Stimulated activated CD8-positive, alpha-beta memory T cell treated with anti-CD3 and anti-CD28 coated beads, Interleukin-15, amount 100 ng/mL, for 4 hours (primary cell): ENCODE results near the gene SPART.
"Not testable (repeated sequence)": the region's sequence is repeated elsewhere in the genome, so short reads cannot be mapped to it uniquely, and the experiment has no call there.

ENCODE experiments used
- DNase-seq, 2 donors: peaks; one replicate each; pipeline ENCODE4 v3.0.0-alpha.2; 2020; ENCODE audit warnings: low read depth in 2 of 2

Gene SPART

DNA sequence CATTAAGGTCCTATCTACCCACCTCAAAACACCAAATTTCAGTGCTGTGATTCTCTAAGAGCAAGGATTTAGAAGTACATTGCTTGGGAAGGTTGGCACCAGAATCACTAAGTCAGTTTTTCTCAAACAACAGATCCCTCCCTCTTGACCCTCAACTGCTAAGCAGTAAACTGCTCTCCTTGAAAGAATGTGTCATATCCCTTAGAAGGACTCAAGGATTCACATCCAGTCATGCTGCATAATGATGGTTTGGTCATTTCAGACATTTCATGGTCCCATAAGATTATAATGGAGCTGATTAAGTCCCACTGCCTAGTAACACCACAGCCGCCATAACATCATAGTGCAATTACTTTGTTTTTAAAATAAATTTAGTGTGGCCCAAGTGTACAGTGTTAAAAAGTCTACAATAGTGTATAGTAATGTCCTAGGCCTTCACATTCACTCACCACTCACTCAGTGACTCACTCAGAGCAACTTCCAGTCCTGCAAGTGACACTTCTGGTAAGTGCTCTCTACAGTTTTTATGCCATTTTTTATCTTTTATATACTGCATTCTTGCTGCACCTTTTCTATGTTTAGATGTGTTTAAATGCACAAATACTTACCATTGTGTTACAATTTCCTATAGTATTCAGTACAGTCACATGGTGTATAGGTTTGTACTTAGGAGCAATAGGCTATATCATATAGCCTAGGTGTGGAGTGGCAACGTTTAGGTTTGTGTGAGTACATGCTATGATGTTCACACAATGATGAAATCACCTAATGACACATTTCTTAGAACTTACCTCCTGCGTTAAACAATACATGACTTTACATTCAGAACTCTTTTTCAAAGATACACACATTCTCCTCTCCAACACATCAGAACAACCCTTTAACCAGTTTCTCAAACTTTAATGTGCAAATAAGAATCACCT, 32.9 kb downstream of the SPART start:
- no peak for DNase-seq

DNA sequence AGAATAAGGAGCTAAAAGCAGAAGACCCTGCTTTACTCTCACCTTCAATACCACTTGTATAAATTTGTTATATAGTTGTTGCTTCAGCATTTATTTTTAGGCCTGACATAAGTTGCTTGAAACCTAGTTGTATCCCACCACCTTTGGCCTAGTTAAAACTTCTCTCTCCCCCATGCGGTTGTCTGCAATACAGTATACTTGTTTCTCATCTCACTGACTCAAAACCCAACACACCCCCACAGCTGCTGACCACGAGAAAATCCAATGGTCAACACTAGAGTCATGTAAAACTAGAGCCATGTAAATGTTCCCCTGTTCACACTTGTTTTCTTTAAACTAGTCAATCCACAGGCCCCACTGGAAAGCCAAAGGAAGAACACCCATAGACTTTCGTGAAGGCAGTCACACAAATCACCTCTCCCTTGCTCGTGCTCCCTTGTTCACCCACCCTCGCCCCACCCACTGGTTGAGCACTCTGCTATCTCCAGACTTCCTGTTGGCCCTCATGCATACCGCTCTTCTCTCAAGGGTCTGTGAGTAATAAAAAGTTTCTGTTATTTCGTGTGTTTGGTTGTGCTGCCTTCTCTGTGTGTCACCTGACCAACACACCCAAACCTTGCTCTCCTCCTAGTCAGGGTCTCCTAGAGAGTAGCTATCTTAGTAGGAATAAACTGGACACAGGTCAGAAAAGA, 35.6 kb downstream of the SPART start:
- DNase-seq = no peak

DNA sequence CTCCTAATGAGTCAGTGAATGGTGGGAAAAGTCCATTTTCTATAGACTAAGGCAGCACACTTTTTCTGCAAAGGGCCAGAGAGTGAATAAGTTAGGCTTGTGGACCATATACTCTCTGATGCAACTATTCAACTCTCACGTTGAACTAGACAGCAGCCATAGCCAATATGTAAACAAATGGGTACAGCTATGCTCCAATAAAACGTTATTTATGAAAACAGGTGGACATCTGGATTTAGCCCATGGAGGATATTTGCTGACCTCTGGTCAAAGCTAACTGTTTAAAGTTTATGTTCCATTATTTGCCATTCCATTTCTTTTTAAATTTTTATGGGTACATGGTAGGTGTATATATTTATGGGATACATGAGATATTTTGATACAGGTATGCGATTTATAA, 43.9 kb downstream of the SPART start:
- no peak for DNase-seq

DNA sequence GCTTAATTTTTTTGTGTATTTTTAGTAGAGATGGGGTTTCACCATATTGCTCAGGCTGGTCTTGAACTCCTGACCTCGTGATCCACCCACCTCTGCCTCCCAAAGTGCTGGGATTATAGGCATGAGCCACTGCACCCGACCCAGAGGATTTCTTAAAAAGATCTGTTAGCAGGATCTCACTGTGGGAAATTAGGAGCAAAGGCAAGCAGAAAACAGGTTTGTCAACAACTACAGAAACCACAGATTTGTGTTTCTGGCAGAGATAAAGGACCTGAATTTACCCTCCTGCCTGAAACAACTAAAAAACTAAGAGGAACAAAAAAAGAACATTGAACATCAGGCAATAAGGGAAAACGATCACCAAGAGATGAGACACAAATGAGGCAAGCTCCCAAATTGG, 46.7 kb downstream of the SPART start:
- DNase-seq = not testable (repeated sequence)

DNA sequence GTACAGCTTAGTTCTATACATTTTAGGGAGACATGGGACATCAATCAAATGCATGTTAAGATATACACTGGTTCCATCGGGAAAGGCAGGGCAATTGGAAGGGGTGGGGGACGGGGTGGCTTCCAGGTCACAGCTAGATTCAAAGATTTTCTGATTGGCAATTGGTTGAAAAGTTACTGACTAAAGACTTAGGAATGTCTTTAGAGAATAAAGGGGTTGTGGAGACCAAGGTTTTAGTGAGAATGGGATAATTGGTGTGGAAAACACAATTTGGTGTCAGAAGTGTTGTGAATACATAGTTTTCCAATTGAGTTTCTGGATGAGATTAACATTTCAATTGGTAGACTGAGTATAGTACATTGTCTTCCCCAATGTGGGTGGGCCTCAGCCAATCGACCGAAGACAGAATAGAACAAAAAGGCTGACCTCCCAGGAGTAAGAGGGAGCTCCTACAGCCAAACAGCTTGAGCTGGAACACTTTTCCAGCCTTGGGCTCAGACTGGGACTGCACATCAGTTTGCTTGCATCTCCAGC, 47.6 kb downstream of the SPART start:
- no peak for DNase-seq

DNA sequence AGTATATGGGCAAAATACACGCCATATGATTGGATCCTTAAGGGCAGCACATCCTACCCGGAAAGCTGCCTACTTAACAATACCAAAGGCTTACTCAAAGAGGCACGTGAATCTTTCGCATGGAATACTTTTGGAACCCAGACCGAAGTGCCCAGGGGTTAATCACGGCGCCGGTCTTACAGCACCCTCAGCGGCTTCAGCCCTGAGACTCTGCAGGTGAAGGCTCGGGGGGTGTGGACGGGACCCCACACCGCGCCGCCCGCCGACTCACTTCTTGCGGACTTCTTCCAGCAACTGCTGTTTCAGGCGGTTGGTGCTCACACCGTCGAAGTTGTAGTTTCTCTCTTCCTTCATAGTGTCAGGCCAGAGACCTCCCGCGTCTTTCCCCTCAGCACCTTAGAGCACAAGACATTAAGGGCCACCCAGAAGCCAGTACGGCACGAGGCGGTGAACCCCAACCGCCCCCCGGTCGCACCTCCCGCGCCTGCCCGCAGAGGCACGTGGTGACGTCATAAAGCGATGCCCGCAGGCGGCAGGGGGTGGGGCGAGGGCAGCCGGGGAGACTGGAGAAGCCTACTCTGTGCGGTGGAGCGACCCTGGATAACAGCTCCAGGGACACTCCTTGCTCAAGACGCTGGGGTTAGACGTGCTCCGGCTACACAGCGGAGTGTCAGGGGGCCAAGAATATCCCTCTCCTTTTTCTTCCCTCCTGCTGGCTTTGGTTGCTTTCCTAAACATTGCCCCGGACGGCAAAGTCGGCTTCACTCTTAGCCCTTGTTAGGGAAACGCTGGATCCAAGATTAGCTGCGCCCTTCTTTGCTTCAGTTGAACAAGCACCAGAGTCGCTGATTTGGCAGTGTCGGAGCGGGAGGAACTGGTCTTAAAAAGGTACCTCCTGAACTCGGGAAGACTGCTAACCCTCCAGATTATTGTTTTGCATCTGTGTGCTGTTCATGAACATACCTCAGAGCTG, 48.5 kb downstream of the SPART start, which contains the start of gene CCDC169:
Gene CCDC169, minus strand, starts transcription at position 449 of the 973 bp plus-strand sequence. Its CDS starts 95 bp downstream, at position 354.
- peak; percentile 13 for DNase-seq

DNA sequence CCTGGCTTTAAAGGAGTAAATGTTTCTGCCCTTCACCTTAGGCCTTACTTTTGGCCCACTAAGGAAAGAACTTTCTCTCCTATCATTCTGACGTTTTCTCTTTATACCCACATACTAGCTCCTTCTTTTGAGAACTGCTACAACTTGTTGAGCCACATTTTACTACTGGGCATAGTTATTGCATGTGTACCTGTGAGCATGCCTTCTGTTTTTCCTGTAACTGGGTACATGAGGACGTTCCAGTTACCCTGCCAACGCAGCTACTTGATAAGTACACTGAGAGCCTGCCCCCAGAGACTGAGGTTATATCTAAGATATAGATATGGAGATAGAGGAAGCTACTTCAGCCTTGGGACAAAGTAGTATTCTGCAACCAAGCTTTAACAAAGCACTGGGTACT, 52.1 kb downstream of the SPART start:
- no peak for DNase-seq

DNA sequence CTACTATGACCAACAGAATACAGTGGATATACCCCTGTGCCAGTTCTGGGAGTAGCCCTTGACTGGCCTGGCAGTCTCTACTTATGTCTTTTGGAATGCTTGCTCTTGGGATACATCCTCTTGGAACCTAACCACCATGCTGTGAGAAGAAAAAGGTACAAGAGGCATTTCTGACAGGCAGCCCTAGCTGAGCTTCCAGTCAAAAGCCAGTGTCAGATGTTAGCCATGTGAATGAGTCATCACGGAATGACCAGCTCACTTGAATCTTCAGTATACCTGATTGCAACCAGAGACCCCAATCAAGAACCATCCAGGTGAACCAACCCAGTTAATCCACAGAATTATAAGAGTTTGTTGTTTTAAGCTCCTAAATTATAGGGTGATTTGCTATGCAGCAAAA, 52.7 kb downstream of the SPART start:
- DNase-seq = no peak

DNA sequence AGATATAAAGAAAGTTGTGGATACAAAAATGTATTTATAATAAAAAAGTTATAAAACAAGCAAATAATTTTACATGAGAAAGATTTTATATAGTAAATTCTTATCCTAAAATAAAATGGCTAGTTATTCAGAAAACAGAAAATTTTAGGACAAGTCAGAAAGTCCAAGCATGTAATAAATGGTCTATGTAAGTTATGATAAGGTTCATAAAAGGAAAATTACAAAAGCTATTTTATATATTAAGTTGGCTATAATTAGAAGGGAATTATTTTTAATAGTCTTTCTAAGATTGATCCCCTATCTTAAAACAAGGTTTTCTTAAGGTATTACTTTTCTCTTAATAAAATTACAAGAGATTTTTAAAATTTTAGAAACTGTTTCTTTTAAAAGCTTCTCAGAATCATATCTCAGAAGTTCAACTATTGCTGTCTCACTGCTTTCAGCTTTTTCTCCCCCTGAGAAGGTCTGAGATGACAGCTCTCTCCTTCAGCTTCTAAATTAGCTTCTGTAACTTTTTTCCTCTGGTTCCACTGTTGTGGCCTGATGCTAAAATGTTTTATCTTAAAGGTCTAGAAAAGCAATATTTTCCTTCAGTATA, 57.3 kb downstream of the SPART start:
- DNase-seq = no peak

DNA sequence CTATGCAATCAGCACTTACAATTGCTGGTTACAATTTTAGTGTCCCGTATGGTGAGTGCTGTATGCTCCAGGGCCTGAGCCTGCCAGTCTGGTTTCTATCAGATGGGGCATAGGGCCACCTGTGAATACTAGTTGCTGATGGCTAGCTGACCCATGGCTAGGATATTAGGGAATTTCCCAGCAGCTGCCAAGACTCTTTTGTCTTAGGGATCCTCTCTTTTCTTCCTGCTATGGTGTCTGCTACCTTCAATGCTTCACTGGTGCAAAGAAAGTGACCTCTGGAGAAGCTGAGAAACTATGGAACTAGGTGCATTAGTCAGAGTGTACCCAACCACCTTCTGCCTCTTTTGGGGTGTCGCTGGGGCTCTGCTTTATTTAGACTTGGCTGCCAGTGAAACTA, 60.2 kb downstream of the SPART start:
- no peak for DNase-seq

DNA sequence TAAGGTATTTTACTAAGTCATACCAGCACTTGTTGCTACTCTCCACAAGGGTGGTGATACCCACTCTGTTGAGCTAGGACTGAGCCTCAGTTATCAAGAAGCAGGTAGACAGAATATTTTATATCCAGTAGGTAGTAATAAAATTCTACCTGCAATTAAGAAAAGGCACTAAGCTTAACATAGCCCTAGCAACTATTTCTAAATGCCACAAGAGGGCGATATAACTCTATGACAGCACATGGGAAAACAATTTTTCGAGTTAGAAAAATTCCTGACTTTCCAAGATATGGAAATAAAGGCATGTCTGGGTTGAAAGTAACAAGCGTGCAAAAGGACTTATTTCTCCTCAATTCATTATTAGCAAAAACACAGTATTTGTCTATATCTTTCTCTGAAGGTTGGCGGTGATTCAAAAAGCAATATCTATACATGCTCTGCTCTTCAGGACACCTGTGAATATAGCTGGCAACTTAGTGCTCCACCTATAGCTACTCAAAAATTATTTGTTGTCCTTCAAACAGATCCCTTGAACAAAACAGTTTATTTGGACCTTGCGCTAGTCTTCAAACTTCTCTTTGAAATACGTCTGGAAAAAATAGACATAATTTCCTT, 63.3 kb downstream of the SPART start:
- no peak for DNase-seq

DNA sequence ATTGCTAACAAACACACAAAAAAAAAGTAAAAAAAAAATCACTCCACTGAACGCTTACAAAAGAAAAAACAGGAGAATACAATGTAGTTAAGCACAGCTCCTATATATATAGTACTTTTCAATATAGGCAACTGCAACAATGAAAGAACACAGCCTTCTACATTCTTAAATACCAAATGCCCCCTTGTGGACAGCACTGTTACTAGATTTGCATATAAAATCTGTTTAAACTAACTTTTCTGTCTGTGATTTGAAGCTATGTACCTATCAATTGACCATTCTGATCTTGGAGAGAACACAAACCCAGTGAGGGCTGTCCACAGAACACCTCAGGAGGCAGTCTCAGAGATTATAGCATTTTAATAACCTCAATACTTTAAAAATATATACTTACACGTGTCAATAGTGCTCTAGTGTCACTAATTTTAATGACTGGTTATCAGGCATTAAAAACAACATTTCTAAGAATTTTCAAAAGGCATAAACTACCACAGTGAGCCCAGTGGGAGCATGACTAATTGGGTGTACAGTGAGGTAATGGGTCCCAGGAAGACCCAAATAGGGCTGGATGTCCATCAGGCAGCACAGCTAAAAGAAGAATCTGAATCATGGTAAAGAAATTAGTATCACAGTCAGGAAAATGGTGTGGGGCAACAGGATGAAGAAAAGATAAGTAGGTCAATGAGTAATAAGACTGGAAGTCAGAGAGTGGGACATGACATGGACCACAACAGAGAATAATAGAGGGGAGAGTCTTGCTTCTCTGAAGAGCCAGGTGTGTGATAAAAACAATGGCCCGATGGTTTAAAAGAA, 70.8 kb downstream of the SPART start:
- no peak for DNase-seq

DNA sequence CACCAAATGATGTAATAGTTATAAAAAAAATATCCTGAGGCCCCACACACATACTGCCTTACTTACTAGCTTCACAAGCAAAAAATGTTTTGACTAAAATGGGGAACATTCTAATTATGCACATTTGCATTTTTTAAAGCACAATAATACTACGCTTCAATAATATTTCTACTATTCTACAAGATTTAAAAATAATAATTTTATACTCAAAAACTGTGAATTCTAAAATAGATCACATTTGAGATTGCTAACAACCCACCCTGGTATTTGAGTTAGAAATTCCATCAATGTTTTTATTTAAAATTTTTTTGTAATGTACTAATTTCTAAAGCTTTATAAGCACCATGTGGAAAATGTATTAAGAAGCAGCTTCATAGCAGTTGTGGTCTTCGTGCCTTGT, 72.8 kb downstream of the SPART start:
- no peak for DNase-seq

DNA sequence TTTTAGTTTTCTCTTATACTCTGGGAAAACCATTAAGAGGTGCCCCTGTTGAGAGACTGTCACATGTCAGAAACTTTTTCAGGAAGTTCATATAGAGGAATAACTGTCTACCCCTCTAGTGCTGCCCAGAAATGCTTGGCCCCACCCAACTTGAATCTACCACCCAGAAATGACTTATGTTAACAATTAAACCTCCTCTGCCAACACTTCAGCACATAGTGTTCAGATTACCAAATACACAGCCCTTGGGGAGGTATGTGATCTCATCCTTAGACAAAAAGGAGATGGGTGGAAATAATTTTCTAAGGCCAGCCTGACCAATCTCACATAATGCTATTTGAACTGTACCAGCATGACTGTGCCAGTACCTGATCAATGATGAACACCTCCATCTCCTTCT, 84.2 kb downstream of the SPART start:
- no peak for DNase-seq

DNA sequence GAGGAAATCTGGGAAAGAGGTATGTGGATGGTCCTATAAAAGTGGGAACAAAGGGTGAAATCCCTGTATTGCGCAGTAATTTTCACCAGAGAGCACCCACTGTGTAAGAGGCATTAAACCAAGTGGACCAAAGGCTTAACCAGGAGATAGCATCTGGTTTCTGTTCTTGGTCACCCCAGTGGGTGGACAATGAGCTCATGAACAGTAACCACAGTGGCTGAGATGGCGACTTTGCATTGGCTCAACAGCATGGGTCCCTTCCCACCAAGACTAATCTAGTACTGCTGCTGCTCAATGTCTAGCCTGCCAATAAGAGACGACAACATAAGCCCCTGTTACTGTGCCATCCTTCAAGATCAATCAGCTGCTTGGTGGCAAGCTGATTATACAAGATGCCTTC, 85.2 kb downstream of the SPART start:
- no peak for DNase-seq

DNA sequence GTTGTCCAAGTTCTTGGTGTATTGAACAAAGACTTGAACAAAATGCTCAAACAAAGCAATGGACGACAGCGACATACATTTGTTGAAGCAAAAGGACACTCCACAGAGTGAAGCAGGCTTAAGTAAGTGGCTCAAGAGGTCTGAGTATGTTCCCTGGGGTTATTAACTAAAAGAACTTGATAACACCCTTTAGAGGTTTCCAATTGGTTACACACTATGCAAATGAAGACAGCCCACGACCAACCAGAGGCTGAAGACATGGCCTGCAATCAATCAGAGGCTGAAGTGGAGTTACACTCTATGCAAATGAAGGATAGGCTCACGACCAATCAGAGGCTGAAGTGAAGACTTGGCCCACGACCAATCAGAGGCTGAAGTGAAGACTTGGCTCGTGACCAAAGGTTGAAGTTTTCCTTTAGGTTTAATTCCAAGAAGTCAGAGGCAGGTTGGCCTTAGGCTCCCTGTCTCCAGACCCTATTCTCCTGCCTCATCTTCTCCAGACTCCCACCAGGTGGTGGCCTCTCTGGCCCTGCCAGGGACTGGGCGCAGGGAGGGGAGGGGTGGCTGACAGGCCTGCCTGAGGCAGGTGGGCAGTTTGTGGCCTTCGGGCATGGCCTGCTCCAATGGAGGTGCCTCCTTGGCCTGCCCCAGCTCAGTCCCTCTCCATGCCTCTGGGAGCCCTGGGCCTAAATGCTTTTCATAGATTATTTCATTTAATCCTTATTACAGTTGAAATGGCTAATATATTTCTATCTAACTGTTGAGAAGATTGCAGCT, 86.6 kb downstream of the SPART start:
- DNase-seq = no peak

DNA sequence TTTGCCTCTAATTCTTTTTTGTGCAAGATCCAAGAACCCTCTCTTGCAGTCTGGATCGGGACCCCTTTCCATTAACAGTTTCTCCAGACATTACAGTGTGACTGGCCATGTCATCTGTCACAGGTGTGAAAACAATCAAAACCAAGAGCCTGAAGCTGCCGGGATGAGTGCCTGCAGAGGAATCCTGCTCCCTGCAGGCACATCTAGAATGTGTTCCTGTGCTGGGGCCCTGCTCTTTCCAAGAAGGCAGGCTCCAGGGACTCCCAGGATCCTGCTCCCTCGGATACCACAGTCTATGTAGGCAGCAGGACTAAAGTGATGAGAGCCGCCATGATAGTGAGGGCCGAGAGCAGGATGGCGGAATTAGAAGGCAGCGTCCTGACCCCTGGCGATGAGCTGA, 87.4 kb downstream of the SPART start:
- no peak for DNase-seq
